Measurements from ENCODE around the gene PLIN5. TPM values are rescaled to one million over a fixed set of nuclear protein-coding genes. Genes with fewer than 3 reads are reported as not detected.

PLIN5 gene
- total and polyA plus RNA-seq, 2 donors (not counting 1 experiment from before 2014, with no cell fraction given): not detected

DNA sequence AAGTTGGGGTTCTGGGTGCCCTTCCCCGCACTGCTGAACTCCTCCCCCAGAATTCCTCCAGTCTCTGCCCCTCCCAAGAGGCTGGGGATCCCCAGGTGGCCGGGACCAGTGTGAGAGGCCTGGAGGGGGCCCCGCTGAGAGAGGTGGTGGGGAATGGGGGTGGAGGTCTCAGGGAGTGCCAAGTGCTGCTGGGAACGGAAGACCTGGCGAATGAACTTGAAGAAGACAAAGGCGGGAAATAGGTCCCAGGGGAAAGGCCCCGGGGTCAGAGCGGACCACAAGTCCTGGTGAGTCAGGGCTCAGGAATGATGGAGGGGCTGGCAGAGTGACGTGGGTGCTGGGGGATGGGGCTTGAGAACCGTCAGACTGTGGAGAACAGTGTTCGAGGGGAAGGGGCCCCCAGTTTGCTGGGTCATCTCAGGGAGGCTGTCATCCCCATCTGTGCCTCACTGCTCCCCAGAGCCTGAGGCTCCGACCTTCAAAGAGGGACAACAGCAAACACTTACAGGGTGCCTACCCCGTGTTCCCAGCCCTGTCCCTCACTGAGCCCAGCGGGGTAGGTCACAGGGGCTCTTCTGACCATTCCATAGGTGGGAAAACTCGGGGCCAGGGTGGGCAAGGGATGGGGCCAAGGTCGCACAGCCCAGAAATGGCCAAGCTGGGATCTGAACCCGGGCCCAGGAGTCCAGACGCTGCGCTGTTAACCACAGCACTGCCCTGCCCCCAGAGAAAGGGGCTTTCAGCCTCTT, 40.4 kb upstream of the PLIN5 start:
- Histone ChIP-seq H3K36me3 (ENCODE audit: control insufficient read depth, insufficient read depth, low read length) (no peaks in the 10 kb centered on the region), H3K4me2 (ENCODE audit: extremely low read depth, insufficient read depth, low read length) (peak overlapping the region; percentile 42)

DNA sequence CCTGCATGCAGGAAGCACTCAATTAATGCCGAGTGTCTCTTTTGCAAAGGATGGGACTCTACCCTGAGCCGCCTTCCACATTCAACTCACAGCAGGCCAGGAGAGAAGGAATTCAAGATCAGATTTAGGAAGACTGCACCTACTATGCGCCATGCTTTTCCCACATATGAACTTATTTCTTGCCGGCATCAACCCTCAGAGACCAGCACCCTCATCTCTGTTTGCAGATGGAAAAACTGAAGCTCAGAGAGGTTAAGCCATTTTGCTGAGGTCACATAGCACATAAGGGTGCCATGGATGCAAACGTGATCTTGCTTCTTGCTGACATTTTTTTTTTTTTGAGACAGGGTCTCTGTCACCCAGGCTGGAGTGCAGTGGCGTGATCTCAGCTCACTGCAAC, 38.7 kb upstream of the PLIN5 start:
- Histone ChIP-seq H3K27me3 (ENCODE audit: control insufficient read depth, insufficient read depth, low read length) (peaks cover 2% of the 10 kb centered on the region), H3K4me1 (ENCODE audit: control insufficient read depth, extremely low read depth, insufficient read depth, low read length) (peaks cover 9% of the 10 kb centered on the region), H3K4me2 (ENCODE audit: extremely low read depth, insufficient read depth, low read length) (no peak overlapping the region), H3K27ac (ENCODE audit: insufficient read depth, low read length) (no peak overlapping the region), H3K79me2 (ENCODE audit: control insufficient read depth, insufficient read depth, low read length) (no peaks in the 10 kb centered on the region), H4K20me1 (ENCODE audit: control insufficient read depth, extremely low read depth, insufficient read depth, low read length) (no peaks in the 10 kb centered on the region), H3K9ac (ENCODE audit: insufficient read depth, low read length) (no peak overlapping the region), H3K9me3 (ENCODE audit: control insufficient read depth, insufficient read depth, low read depth, low read length) (no peaks in the 10 kb centered on the region), H3K4me3 (replicated peaks in 1 of 4; ENCODE audit: control extremely low read depth in 1 of 4, insufficient read depth in 1 of 4, low read depth in 3 of 4, low read length in 4 of 4) (no peak overlapping the region), H2AFZ (ENCODE audit: low read length) (no peak overlapping the region), H3K36me3 (ENCODE audit: control insufficient read depth, insufficient read depth, low read length) (no peaks in the 10 kb centered on the region)
- DNase-seq (ENCODE audit: low read depth in 2 of 2): no peak
- no peak for TF ChIP-seq EZH2 (IDR thresholded peaks at IDR 0.05; ENCODE audit: low read length, missing control alignments)
- TF ChIP-seq, protein P1, sequence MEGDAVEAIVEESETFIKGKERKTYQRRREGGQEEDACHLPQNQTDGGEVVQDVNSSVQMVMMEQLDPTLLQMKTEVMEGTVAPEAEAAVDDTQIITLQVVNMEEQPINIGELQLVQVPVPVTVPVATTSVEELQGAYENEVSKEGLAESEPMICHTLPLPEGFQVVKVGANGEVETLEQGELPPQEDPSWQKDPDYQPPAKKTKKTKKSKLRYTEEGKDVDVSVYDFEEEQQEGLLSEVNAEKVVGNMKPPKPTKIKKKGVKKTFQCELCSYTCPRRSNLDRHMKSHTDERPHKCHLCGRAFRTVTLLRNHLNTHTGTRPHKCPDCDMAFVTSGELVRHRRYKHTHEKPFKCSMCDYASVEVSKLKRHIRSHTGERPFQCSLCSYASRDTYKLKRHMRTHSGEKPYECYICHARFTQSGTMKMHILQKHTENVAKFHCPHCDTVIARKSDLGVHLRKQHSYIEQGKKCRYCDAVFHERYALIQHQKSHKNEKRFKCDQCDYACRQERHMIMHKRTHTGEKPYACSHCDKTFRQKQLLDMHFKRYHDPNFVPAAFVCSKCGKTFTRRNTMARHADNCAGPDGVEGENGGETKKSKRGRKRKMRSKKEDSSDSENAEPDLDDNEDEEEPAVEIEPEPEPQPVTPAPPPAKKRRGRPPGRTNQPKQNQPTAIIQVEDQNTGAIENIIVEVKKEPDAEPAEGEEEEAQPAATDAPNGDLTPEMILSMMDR (conservative IDR thresholded peaks at IDR 0.05 in 1 of 2, IDR thresholded peaks at IDR 0.05 in 1 of 2; ENCODE audit: low read depth in 1 of 2, low read length in 2 of 2): no peak

More for the DNA sequence above, 40.4 kb upstream of the PLIN5 start:
- peak overlapping the region; percentile 2 for H3K9ac ChIP-seq (ENCODE audit: insufficient read depth, low read length)
- no peak overlapping the region for H3K4me3 ChIP-seq (replicated peaks in 1 of 4; ENCODE audit: control extremely low read depth in 1 of 4, insufficient read depth in 1 of 4, low read depth in 3 of 4, low read length in 4 of 4)
- H4K20me1 ChIP-seq (ENCODE audit: control insufficient read depth, extremely low read depth, insufficient read depth, low read length): no peaks in the 10 kb centered on the region
- H3K9me3 ChIP-seq (ENCODE audit: control insufficient read depth, insufficient read depth, low read depth, low read length): no peaks in the 10 kb centered on the region
- TF ChIP-seq, protein P1 (conservative IDR thresholded peaks at IDR 0.05 in 1 of 2, IDR thresholded peaks at IDR 0.05 in 1 of 2; ENCODE audit: low read depth in 1 of 2, low read length in 2 of 2): no peak
- no peak for TF ChIP-seq EZH2 (IDR thresholded peaks at IDR 0.05; ENCODE audit: low read length, missing control alignments)
- H3K79me2 ChIP-seq (ENCODE audit: control insufficient read depth, insufficient read depth, low read length): no peaks in the 10 kb centered on the region
- peaks cover 9% of the 10 kb centered on the region for H3K4me1 ChIP-seq (ENCODE audit: control insufficient read depth, extremely low read depth, insufficient read depth, low read length)
- H2AFZ ChIP-seq (ENCODE audit: low read length): no peak overlapping the region
- peak; percentile 85 to 97 for DNase-seq (ENCODE audit: low read depth in 2 of 2)
- peaks cover 19% of the 10 kb centered on the region for H3K27me3 ChIP-seq (ENCODE audit: control insufficient read depth, insufficient read depth, low read length)
- peak overlapping the region; percentile 54 for H3K27ac ChIP-seq (ENCODE audit: insufficient read depth, low read length)

DNA sequence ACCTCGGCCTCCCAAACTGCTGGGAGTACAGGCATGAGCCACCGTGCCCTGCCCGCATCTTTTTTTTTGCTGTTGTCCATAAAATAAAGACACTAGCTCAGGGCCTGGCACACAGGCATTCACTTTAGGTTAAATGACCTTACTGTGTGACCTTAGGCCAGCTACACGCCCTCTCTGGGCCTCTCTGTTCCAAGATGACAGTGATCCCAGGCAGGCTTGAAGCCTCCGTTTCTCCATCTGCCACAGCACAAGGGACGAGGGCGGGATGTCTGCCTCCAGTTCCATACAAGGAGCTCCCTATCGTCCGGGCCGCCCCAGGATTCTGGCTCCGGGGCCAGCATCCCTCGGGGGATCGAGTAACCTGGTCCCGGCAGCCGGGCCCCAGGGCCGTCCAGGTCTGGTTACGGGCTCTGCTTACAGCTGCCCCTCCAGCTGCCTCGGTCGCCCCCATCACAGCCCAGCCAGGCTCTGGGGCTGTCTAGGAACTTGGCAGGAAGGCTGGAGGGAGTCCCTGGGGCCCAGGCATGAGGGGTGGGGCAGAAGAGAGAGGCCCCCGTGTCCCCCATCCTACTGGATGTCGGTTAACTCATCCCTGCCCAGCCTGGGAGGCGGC, 36.4 kb upstream of the PLIN5 start:
- no peaks in the 10 kb centered on the region for H3K9me3 ChIP-seq (ENCODE audit: control insufficient read depth, insufficient read depth, low read depth, low read length)
- no peak overlapping the region for H3K9ac ChIP-seq (ENCODE audit: insufficient read depth, low read length)
- no peaks in the 10 kb centered on the region for H3K79me2 ChIP-seq (ENCODE audit: control insufficient read depth, insufficient read depth, low read length)
- no peak for DNase-seq (ENCODE audit: low read depth in 2 of 2)
- no peak for TF ChIP-seq EZH2 (IDR thresholded peaks at IDR 0.05; ENCODE audit: low read length, missing control alignments)
- TF ChIP-seq, protein P1 (conservative IDR thresholded peaks at IDR 0.05 in 1 of 2, IDR thresholded peaks at IDR 0.05 in 1 of 2; ENCODE audit: low read depth in 1 of 2, low read length in 2 of 2): no peak
- H3K27me3 ChIP-seq (ENCODE audit: control insufficient read depth, insufficient read depth, low read length): no peaks in the 10 kb centered on the region
- no peaks in the 10 kb centered on the region for H3K36me3 ChIP-seq (ENCODE audit: control insufficient read depth, insufficient read depth, low read length)
- H3K27ac ChIP-seq (ENCODE audit: insufficient read depth, low read length): no peak overlapping the region
- no peak overlapping the region for H3K4me2 ChIP-seq (ENCODE audit: extremely low read depth, insufficient read depth, low read length)
- H4K20me1 ChIP-seq (ENCODE audit: control insufficient read depth, extremely low read depth, insufficient read depth, low read length): no peaks in the 10 kb centered on the region
- H3K4me3 ChIP-seq (replicated peaks in 1 of 4; ENCODE audit: control extremely low read depth in 1 of 4, insufficient read depth in 1 of 4, low read depth in 3 of 4, low read length in 4 of 4): no peak overlapping the region
- H2AFZ ChIP-seq (ENCODE audit: low read length): no peak overlapping the region
- H3K4me1 ChIP-seq (ENCODE audit: control insufficient read depth, extremely low read depth, insufficient read depth, low read length): peaks cover 9% of the 10 kb centered on the region
